Measurements from ENCODE around the gene GIN1.

GIN1 gene

DNA sequence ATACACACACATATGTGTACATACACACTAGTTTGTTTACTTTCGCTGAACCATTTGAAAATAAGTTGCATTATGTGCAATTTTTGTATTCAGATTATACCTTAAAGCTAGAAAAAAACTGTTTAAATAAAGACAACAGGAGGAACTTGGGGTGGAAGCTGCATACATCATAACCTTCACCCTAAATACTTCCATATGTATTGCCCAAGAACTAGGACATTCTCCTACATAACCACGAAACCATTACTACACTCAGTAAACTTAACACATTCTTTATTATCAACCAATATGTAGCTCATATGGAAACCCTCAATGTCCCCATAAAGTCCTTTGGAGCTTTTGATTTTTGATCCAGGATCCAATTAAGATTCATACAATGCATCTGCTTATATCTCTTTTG, 83.3 kb downstream of the GIN1 start:
- no peaks in the 10 kb centered on the region for H3K4me1 ChIP-seq

More for the DNA sequence above, 83.3 kb downstream of the GIN1 start:
- Histone ChIP-seq H3K9ac (no peak overlapping the region), H3K27ac (no peak overlapping the region), H3K79me2 (no peaks in the 10 kb centered on the region), H3K27me3 (ENCODE audit: control insufficient read depth, insufficient read depth, low read length) (no peaks in the 10 kb centered on the region), H3K36me3 (ENCODE audit: control insufficient read depth, insufficient read depth, low read length) (no peaks in the 10 kb centered on the region), H2AFZ (no peak overlapping the region), H3K4me2 (ENCODE audit: low read length) (no peak overlapping the region), H3K4me3 (ENCODE audit: low read depth, low read length) (no peak overlapping the region), H3K9me3 (ENCODE audit: control insufficient read depth, low read length) (no peaks in the 10 kb centered on the region)
- TF ChIP-seq, protein P1, sequence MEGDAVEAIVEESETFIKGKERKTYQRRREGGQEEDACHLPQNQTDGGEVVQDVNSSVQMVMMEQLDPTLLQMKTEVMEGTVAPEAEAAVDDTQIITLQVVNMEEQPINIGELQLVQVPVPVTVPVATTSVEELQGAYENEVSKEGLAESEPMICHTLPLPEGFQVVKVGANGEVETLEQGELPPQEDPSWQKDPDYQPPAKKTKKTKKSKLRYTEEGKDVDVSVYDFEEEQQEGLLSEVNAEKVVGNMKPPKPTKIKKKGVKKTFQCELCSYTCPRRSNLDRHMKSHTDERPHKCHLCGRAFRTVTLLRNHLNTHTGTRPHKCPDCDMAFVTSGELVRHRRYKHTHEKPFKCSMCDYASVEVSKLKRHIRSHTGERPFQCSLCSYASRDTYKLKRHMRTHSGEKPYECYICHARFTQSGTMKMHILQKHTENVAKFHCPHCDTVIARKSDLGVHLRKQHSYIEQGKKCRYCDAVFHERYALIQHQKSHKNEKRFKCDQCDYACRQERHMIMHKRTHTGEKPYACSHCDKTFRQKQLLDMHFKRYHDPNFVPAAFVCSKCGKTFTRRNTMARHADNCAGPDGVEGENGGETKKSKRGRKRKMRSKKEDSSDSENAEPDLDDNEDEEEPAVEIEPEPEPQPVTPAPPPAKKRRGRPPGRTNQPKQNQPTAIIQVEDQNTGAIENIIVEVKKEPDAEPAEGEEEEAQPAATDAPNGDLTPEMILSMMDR (IDR thresholded peaks at IDR 0.05): no peak
